SU-DHL-6 (cell line): ENCODE data around the gene MARCHF10.

Source experiments
- CTCF ChIP-seq: fragments of 200-600 bp; sonication (generic); IDR thresholded peaks from one replicate; pipeline ENCODE4 v1.5.1; 2017; ENCODE audit warnings: antibody characterized with exemption, mild to moderate bottlenecking, low read length, moderate library complexity; ENCODE audit not compliant: insufficient read depth, poor library complexity, severe bottlenecking
- EZH2phosphoT487 ChIP-seq: fragments of 200-600 bp; sonication (generic), shearing (Covaris generic); conservative IDR thresholded peaks from 2 replicates; pipeline ENCODE4 v1.6.1; 2018; ENCODE audit warnings: mild to moderate bottlenecking, antibody characterized with exemption, low read length, moderate library complexity, mixed read lengths

- TF ChIP-seq CTCF = no peak
- no peak for TF ChIP-seq EZH2phosphoT487
Measured at GRCh38 chr17:62653826-62654761, 154.0 kb downstream of the MARCHF10 start.
